Calu3 (cell line): ENCODE results near the gene KIRREL1. TPM values are rescaled to one million over a fixed set of nuclear protein-coding genes. Genes with fewer than 3 reads are reported as not detected.

ENCODE experiments used
- BruUV-seq: library from RNA; stranded (reverse); fragments of 400-500 nt; replicated peaks from 2 replicates; lab custom pipeline; 2021; lab: Mats Ljungman, UMichigan
- CTCF ChIA-PET: fragments of 300-600 bp; sonication (Branson Sonifier 250); formaldehyde crosslinking; loops from one replicate; lab custom pipeline; 2022; ENCODE audit warnings: antibody characterized with exemption; lab: Charles Lee
- DNase-seq: peaks from one replicate; pipeline ENCODE4 v3.0.0; 2022
- H3K27ac Mint-ChIP-seq: one replicate; pipeline ENCODE4 v1.8.0; 2022; ENCODE audit warnings: mixed read lengths; ENCODE audit not compliant: unreplicated experiment
- H3K27me3 Mint-ChIP-seq: one replicate; pipeline ENCODE4 v1.8.0; 2022; ENCODE audit warnings: mixed read lengths; ENCODE audit not compliant: unreplicated experiment
- H3K36me3 Mint-ChIP-seq: one replicate; pipeline ENCODE4 v1.8.0; 2022; ENCODE audit warnings: mild to moderate bottlenecking, moderate library complexity, mixed read lengths; ENCODE audit not compliant: insufficient read depth, unreplicated experiment
- H3K4me1 Mint-ChIP-seq: one replicate; pipeline ENCODE4 v1.8.0; 2022; ENCODE audit warnings: mild to moderate bottlenecking, low read depth, mixed read lengths; ENCODE audit not compliant: unreplicated experiment
- H3K4me3 Mint-ChIP-seq: one replicate; pipeline ENCODE4 v1.8.0; 2022; ENCODE audit warnings: mild to moderate bottlenecking, low read depth, moderate library complexity, mixed read lengths; ENCODE audit not compliant: unreplicated experiment
- H3K9me3 Mint-ChIP-seq: one replicate; pipeline ENCODE4 v1.8.0; 2022; ENCODE audit warnings: low read depth, mixed read lengths; ENCODE audit not compliant: unreplicated experiment
- CTCF ChIP-seq: fragments of 200-600 bp; IDR thresholded peaks from one replicate; pipeline ENCODE4 v1.8.0; 2022; ENCODE audit warnings: antibody characterized with exemption; ENCODE audit not compliant: unreplicated experiment
- intact Hi-C: fragments of 100-400 bp; cut with micrococcal nuclease; formaldehyde crosslinking; loops from one replicate; pipeline ENCODE4 v1.10.0; 2022; ENCODE audit not compliant: unreplicated experiment
- total RNA-seq: library from RNA; stranded (reverse); gene quantifications from 2 replicates; pipeline ENCODE4 v1.2.3, GENCODE V29; 2022

The KIRREL1 gene
- total RNA-seq, 1 experiment from 2014 or later, result 31.4 TPM

GRCh38 chr1:157993918-157994605, 617 bp downstream of the KIRREL1 start:
- peak overlapping the region; percentile 93 for H3K4me3 Mint-ChIP-seq
- peak overlapping the region; percentile 43 for H3K27ac Mint-ChIP-seq
- H3K4me1 Mint-ChIP-seq, result peaks cover 36% of the 10 kb centered on the region
- intact Hi-C loops, result loop anchor here (2.0 kb wide), 1 partner anchor 119 kb away; no protein-coding TSS in a partner anchor
- peaks cover 33% of the 10 kb centered on the region for H3K36me3 Mint-ChIP-seq
- BruUV-seq, result no TSS peak
- H3K27me3 Mint-ChIP-seq, result peaks cover 13% of the 10 kb centered on the region
- peak; percentile 22 for DNase-seq
- no peak for TF ChIP-seq CTCF
- H3K9me3 Mint-ChIP-seq, result no peaks in the 10 kb centered on the region
- CTCF ChIA-PET, result interaction anchor here (0.9 to 6.3 kb wide), 4 partner anchors 17 to 126 kb away, joined by 3 to 137 read pairs (median 16); no protein-coding TSS in a partner anchor

DNA sequence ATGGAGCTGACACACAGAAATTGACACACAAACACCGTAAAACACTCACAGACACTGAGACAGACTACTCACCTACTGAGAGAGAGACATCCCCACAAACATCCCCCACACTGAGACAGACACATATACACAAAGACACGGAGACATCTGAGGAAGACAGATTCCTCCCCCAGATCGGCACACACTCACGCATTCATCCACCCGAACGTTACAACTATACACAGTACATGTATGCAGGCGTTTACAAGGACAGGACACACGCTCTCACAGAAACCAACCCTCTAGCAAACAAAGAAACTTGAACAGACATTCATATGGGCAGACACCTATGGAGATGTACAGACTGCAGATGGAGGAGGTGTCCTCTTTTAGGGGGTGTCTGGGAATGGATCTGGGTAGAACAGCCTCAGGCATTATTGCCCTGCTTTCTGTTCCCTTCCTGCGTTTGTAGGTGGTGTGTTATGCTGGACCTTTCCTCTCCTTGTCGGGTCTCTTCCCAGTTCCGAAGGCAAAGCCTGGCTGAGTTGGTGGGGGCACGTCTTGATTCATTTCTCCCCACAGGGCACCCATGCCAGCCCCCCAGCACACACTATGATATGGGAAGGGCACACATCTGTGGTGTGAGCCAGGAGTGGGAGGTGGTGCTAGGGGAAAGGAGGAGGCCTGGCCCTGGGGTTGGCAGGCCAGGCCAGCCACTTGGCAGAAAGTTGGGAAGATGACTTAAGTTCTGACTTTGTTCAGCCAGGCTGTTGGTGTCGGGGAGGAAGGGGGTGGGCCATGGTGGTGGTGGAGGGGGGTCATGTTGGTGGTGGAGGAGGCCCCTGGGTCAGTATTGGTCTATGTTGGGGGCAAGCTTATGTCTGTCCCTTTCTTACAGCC, 1.5 kb downstream of the KIRREL1 start:
- H3K9me3 Mint-ChIP-seq, result no peaks in the 10 kb centered on the region
- peaks cover 33% of the 10 kb centered on the region for H3K36me3 Mint-ChIP-seq
- DNase-seq, result no peak
- BruUV-seq, result TSS peak; percentile 40
- intact Hi-C loops, result no loop called here
- CTCF ChIA-PET, result interaction anchor here (0.9 to 6.3 kb wide), 4 partner anchors 12 to 125 kb away, joined by 3 to 137 read pairs (median 4); no protein-coding TSS in a partner anchor
- H3K27ac Mint-ChIP-seq, result peak overlapping the region; percentile 43
- H3K4me1 Mint-ChIP-seq, result peaks cover 36% of the 10 kb centered on the region
- no peak for TF ChIP-seq CTCF
- H3K27me3 Mint-ChIP-seq, result peaks cover 13% of the 10 kb centered on the region
- H3K4me3 Mint-ChIP-seq, result peak overlapping the region; percentile 93

GRCh38 chr1:157995583-157996169, 2.2 kb downstream of the KIRREL1 start:
- no peak for DNase-seq
- Mint-ChIP-seq H3K27me3 (peaks cover 13% of the 10 kb centered on the region), H3K9me3 (no peaks in the 10 kb centered on the region), H3K36me3 (peaks cover 33% of the 10 kb centered on the region), H3K4me1 (peaks cover 36% of the 10 kb centered on the region), H3K4me3 (no peak overlapping the region), H3K27ac (no peak overlapping the region)
- intact Hi-C loops, result no loop called here
- BruUV-seq, result no TSS peak
- TF ChIP-seq CTCF, result no peak
- CTCF ChIA-PET, result interaction anchor here (1.2 to 1.4 kb wide), 3 partner anchors 11 to 137 kb away, joined by 3 to 4 read pairs (median 4); no protein-coding TSS in a partner anchor

GRCh38 chr1:157996433-157996832, 3.0 kb downstream of the KIRREL1 start:
- BruUV-seq, result no TSS peak

More at GRCh38 chr1:157996433-157996832, 3.0 kb downstream of the KIRREL1 start:
- Mint-ChIP-seq H3K4me3 (no peak overlapping the region), H3K27ac (no peak overlapping the region), H3K36me3 (peaks cover 33% of the 10 kb centered on the region), H3K9me3 (no peaks in the 10 kb centered on the region), H3K27me3 (peaks cover 7% of the 10 kb centered on the region), H3K4me1 (peaks cover 39% of the 10 kb centered on the region)
- intact Hi-C loops, result no loop called here
- no peak for TF ChIP-seq CTCF
- DNase-seq, result no peak
- CTCF ChIA-PET, result interaction anchor here (0.6 to 1.4 kb wide), 3 partner anchors 10 to 137 kb away, joined by 3 to 5 read pairs (median 4); no protein-coding TSS in a partner anchor
